NCI-H82 treated with DMSO at 0.1 percent for 48 hours (cell line): ENCODE results near the gene PLXNA3.
A peak's percentile ranks its signal among the peaks of the same experiment; 100 is the strongest.
"Not testable (repeated sequence)": the region's sequence is repeated elsewhere in the genome, so short reads cannot be mapped to it uniquely, and the experiment has no call there.

Experiments
- DNase-seq: peaks from one replicate; lab custom pipeline; 2025; ENCODE audit not compliant: unreplicated experiment; lab: John Stamatoyannopoulos, UW

PLXNA3 gene

GRCh38 chrX:154478728-154479622 is 20.9 kb downstream of the PLXNA3 start, which contains the start of gene LAGE3:
LAGE3 (minus strand) TSS chrX:154479281; CDS start chrX:154478915, 366 bp downstream.
- peak; percentile 44 for DNase-seq

- no peak for DNase-seq
Measured at GRCh38 chrX:154481195-154481594, 23.1 kb downstream of the PLXNA3 start.

DNA sequence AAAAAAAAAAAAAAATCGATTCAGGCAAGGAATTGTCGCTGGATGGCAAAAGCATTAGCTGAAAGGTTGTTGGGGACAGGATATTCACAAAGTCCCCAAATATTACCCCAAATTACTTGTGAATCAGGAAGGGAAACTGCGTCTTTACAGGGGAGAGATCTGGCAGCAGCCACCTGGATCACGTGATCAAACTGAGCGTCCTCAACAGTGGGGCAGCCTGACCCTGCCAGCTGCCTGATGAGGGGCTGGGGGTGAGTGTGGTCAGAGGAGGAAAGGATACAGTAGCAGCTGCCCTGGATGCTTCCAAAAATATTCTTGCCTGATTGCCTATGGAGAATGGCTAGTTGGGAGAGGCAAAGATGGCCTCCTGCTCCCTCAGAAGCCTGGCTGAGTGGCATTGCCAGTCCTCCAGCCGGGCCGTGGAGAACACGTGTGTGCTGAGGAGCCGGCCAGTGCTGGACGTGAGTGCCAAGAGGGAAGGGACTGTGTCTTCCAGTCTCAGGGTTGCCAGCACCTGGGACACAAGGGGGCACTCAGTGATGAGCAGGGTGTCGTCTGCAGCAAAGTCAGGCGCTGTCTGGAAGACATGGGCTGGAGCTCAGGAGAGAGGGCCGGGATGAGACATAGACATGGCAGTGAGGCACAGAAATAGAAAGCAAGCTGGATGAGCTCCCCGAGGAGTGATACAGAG is 24.0 kb downstream of the PLXNA3 start:
- DNase-seq, result no peak

DNA sequence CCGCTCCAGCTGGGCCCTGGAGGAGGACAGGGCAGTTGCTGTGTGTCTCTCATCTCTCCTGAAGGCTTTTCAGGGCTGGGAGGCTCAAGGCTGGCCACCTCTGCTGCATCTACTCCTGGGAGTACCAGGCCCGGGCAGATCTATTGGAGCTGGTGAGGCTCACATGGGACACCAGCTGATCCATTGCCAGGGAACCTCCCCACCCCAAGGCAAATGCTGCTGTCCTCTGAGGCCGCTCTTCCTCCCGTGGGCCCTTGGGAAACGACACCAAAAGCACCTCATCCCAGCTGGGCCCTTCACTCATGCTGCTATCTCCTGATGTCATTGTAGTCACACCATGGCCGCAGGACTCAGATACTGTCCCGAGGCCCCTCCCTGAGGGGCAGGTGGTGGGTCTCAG is 24.7 kb downstream of the PLXNA3 start:
- no peak for DNase-seq

GRCh38 chrX:154483325-154483724 is 25.2 kb downstream of the PLXNA3 start:
- no peak for DNase-seq

DNA sequence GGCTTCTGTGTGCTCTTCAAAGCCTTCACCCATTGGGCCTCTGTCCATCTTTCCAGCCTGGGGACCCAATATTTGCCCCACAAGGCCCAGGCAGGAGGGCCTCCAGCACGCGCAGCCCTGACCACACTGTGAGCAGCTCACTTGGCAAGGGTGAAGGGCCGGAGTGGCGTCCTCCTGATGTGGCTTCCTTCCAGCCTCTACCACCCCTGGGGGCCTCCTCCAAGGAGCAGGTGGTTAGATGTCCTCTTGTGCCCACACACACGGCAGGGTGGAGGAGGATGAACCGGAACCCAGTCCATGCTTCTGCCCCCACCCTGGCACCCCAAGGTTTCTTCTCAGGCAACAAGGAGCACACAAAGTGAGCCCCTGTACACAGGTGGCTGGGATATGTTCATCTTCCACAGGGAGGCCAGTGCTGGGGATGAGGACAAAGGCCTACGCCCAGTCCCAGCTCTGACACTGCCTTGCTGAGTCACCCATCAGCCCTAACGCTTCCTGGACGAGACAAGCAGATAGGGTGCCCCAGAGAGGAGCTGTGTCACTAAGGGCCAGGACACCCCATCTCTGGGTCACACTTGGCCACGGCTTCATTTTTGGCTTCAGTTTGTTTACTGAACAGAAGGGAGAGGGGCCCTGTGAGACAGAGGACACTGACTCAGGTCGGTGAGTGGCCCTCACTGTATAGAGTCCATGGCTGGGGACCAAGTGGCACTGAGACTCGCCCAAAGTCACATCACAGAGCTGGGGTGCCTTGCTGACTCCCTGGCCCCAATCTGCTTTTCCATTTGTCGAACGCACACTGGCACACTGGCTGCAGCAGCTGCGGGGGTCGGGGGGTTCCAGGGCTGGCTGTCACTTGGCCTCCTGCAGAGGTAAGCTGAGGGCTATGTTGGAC is 26.4 kb downstream of the PLXNA3 start:
- no peak for DNase-seq

DNA sequence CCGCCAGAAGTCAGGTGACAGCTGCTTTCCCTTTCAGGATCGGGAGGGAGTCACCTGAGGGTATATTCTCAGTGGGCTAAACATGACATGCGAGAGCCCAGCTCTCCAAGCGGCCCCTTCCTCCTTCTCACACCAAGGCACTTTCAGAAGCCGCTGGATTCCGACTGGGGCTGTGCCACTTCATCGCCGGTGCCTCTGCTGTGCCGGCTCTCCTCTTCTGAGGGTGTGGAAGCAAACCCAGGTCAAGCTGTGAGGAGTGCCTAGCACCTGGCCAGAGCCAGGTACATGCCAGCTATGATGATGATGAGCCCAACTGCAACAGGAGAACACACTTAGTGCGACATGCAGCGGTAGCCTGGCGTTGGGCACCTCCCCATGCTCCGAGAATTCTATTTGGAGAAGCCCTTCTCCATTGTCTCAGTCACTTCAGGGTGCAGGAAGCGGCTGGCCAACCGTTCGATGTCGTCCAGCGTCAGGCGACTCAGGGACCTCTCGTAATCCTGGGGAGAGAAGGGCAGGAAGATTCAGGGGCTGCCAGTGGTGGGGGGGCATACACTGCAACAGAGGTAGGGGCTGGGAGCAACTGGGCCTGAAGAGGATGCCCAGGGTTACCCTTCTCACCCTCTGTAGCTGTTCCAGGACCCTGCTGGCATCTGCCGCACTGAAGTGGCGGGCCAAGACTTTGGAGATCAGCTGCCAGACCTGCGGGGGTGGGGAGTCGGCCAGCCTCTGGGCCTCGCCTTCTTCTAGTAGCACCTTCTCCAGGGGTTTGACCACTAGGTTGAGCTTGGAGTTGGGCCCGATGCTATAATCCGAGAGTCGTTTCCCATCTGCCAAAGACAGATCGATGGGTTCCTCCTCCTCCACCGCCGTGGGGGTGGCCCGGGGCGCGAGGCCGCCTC is 27.3 kb downstream of the PLXNA3 start:
- DNase-seq, result no peak

- DNase-seq, result no peak
Measured at GRCh38 chrX:154486052-154486395, 27.9 kb downstream of the PLXNA3 start.

DNA sequence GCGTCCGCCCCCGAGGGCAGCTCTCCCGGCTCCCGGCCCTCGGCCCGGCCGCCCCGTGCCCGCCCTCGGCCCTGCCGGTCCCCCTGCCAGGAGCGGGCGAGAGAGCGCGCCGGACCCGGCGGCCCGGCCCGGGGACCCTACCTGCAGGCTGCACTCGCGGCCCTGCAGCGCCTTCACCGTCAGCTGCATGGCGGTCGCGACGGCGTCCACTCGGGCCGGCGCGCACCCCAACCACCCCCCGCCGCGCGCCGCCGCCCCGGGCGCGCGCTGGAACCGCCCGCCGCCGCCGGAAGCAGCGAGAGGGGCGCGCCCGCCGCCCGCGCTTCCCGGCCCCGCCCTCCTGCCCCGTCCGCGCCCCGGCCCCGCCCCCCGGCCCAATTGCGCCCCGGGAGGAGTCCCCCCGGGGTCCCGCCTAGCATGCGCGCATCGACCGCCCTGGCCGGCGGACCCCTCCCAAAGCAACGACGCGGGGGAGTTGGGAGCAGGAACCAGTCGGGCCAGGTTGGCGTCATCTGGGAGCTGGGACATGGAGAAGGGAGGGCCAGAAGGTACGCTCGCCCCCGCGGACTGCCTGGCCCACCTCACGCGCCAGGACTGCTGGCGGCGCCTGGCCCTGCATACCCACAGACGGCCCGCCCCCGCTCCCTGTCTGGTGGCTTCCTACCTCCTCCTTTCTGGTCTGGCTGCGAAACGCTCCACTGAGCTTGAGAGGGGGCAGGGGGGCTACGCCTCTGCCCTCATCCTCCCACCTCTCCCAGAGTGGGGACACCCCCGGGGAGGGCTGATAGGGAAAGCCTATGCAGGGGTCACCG is 28.5 kb downstream of the PLXNA3 start, which contains the start of gene UBL4A:
TSS of gene UBL4A (minus strand) at position 220 of the 812 bp plus-strand sequence. CDS start at position 189, 31 bp downstream.
- peak; percentile 33 for DNase-seq

DNA sequence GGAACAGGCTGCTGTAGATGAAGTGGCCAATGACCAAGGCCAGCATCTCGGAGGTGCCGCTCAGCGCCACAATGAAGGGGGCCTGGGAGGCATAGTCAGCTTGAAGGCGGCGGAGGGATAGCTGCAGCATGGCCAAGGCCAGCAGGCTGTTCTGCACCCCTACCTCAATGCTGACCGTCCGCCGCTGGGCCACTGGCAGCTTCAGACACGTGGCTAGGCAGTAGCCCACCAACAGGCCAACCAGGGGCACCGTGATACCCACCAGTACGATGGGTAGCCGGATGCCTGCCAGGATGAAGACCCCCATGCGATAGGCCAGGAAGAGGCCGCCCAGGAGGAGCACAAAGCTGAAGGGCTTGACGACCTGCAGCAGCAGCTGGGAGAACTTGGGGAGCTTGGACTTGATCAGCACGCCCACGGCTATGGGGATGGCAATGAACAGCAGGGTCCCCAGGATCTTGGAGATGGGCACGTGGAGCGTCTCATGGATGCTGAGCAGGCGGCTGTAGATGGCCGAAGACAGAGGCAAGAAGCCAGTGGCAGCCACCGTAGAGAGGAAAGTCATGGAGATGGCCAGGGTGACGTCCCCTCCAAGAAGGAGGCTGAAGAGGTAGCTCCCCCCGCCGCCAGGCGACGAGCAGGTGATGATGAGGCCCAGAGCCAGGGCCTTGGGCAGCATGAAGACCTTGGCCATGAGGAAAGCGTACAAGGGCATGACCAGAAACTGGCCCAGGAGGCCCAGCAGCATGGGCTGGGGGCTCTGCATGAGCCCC is 29.6 kb downstream of the PLXNA3 start:
- DNase-seq, result no peak

- no peak for DNase-seq
Measured at GRCh38 chrX:154488336-154489075, 30.4 kb downstream of the PLXNA3 start.

DNA sequence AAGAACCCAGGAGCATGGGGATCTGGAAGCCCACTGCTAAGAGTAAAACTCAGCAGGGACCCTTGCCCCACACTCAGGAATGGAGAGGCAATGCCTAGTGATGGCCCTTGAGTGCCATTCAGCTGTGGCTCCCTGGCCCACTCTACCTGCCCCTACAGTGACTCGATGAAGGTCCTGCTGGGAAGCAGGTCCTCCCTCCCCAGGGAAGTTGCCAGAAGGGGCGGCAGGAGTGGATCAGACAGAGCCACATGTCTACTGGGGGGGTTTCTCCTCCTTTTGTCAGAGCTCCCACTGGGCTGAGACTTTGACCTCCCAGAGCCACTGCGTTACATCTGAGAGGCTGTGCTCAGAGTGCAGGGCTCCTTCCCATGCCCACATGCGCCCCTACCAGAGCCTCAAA is 31.1 kb downstream of the PLXNA3 start:
- no peak for DNase-seq

GRCh38 chrX:154490021-154490413 is 31.9 kb downstream of the PLXNA3 start:
- no peak for DNase-seq

DNA sequence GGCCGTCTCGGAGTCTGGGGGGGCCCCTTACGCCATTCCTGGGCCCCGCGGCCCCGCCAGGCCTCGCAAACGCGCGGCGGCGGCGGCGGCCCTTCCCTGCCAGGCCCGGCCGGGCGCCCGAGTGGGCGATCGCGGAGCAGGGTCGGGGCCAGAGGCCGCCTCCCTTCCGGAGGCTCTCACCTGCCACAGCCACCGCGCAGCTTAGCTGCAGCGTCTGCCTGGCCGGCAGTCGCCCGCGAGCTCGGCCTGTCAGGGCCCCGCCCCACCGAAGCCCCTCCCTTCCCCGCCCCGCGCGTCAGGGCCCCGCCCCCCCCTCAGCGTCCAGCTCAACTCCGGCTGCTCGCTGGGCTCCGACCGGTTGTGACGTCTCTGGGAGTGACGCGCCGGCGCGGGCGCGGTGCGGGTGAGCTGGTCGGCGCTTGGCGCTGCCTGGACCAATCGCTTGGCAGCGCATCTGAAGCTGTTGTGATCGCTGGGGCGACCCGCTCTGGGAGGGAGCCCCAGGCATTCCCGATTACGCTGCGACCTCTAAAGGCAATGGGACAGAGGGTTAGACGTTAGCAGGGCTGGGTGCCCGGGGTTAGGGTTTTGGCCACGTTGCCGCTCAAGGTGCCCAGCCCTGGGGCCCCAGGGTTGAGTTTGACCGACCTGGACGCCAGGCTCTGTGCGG is 32.5 kb downstream of the PLXNA3 start, which contains the start of gene SLC10A3:
TSS of gene SLC10A3 (minus strand) at position 216 of the 670 bp plus-strand sequence. CDS start 1,689 bp downstream, outside the sequence.
- peak; percentile 76 for DNase-seq

- DNase-seq, result no peak
Measured at GRCh38 chrX:154494715-154495114, 36.6 kb downstream of the PLXNA3 start.

DNA sequence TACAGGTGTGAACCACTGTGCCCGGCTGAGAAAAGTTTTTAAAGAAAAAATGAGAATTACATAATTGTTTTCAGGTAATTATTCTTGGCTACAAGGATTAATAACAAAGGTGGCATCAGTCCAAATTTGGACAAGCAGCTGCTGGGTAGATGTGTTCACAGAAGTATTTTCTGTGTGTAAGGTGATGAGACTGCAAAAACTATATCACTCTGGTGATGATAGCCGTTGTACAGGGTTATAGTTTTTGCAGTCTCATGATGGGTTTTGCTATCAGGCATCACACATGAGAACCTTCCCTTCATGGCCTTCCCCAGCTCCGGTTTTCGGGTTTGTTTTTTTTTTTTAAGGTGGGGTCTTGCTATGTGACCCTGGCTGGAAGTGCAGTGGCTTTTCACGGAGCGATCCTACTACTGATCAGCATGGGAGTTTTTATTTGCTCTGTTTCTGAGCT is 37.4 kb downstream of the PLXNA3 start:
- no peak for DNase-seq

GRCh38 chrX:154496591-154497137 is 38.6 kb downstream of the PLXNA3 start:
- not testable (repeated sequence) for DNase-seq
